Transverse colon (tissue), 4 donors: ENCODE results near the gene S1PR5. TPM values are rescaled to one million over a fixed set of nuclear protein-coding genes. Genes with fewer than 3 reads are reported as not detected.

Experiments
- DNase-seq: peaks from one replicate; pipeline ENCODE4 v3.0.0-alpha.2; 2019
- H3K27ac ChIP-seq, 4 donors: fragments of 200-600 bp; sonication (generic); 2 replicates each; pipeline ENCODE4 v1.5.1; 2016 to 2018; ENCODE audit warnings: inconsistent platforms in 4 of 4
- H3K27me3 ChIP-seq: fragments of 200-600 bp; sonication (generic); 2 replicates; pipeline ENCODE4 v1.5.1; 2017; ENCODE audit warnings: inconsistent platforms
- H3K36me3 ChIP-seq, 4 donors: fragments of 200-600 bp; sonication (generic); 2 replicates each; pipeline ENCODE4 v1.5.1; 2017 to 2019; ENCODE audit warnings: inconsistent platforms in 4 of 4
- H3K4me1 ChIP-seq, 4 donors: fragments of 200-600 bp; sonication (generic); 2 replicates each; pipeline ENCODE4 v1.5.1; 2017 to 2020; ENCODE audit warnings: inconsistent platforms in 4 of 4
- H3K4me3 ChIP-seq, 4 donors: fragments of 200-600 bp; sonication (generic); 1 replicate in 1 of 4; 2 replicates in 3 of 4; pipeline versions ENCODE4 v1.5.1 to v1.6.1; 2017 to 2019; ENCODE audit warnings: inconsistent platforms in 4 of 4
- H3K9me3 ChIP-seq, 2 donors: fragments of 200-600 bp; sonication (generic); 2 replicates each; pipeline ENCODE4 v1.5.1; 2017 to 2019; ENCODE audit warnings: inconsistent platforms in 2 of 2
- EP300 ChIP-seq: sonication (generic); formaldehyde crosslinking; IDR thresholded peaks from one replicate; pipeline ENCODE4 v1.6.1; 2017; ENCODE audit warnings: antibody characterized with exemption, low read depth
- POLR2A ChIP-seq: fragments of 450-650 bp; IDR thresholded peaks from one replicate; pipeline ENCODE4 v1.6.1; 2016; ENCODE audit warnings: antibody characterized with exemption, mild to moderate bottlenecking, moderate library complexity
- POLR2AphosphoS5 ChIP-seq, 3 donors: sonication (generic); formaldehyde crosslinking; IDR thresholded peaks; one replicate each; pipeline ENCODE4 v1.6.1; 2016; ENCODE audit warnings: antibody characterized with exemption in 3 of 3
- WGBS, 2 donors: methylation state at CpG; one replicate each; pipeline ENCODE4 v1.1.5; 2018; ENCODE audit warnings: low coverage in 1 of 2; 5-methylcytosine and 5-hydroxymethylcytosine counted together
- in situ Hi-C, 4 donors: fragments of 200-750 bp; cut with MboI; loops; one replicate each; pipeline versions ENCODE4 v1.15.0 to v1.15.1; 2017; ENCODE audit warnings: low sequenced_read_pairs in 3 of 4, low pct_ligation_motif_present in 1 of 4, low pct_unique_long_range_greater_than_20kb in 1 of 4
- intact Hi-C: fragments of 100-400 bp; cut with DNase I; formaldehyde crosslinking; loops from one replicate; pipeline ENCODE4 v1.15.1; 2023; ENCODE audit warnings: low total_unique reads
- small RNA-seq, 4 donors: library from RNA; depleted of rRNA; stranded (forward); fragments of <200 nt; gene quantifications; one replicate each; pipeline ENCODE3, GENCODE V24; 2016
- total RNA-seq, 4 donors: library from RNA; depleted of rRNA; stranded (reverse); fragments of >200 nt; gene quantifications; one replicate each; pipeline ENCODE4 v1.1.0, GENCODE V29; 2016
- TF ChIP-seq, protein P1 (sequence below), 5 experiments: fragments of 200-600 bp in 3 of 5; fragments of 450-650 bp in 2 of 5; sonication (generic) in 3 of 5; IDR thresholded peaks; 1 replicate in 2 of 5; 2 replicates in 3 of 5; pipeline ENCODE4 v1.5.1; 2016 to 2017; ENCODE audit warnings: antibody characterized with exemption in 5 of 5, inconsistent platforms in 3 of 5, mild to moderate bottlenecking in 2 of 5, moderate library complexity in 1 of 5

Gene S1PR5
- total RNA-seq, 4 donors from 2014 or later, result not detected

DNA sequence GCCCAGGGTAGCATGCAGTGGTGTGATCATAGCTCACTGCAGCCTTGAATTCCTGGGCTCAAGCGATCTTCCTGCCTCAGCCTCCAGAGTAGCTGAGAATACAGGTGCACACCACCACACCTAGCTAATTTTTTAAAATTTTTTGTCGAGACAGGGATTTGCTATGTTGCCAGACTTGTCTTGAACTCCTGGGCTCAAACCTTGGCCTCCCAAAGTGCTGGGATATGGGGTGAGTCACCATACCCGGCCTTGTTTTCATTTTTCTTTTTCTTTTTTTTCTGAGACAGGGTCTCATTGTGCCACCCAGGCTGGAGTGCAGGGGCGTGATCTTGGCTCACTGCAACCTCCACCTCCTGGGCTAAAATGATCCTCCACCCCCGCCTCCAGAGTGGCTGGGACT is 52.8 kb downstream of the S1PR5 start:
- peaks cover 5 to 7% (median 5%) of the 10 kb centered on the region in 4 donors for H3K4me1 ChIP-seq
- in situ Hi-C loops, result no loop called here
- TF ChIP-seq POLR2A (no peak), POLR2AphosphoS5 (IDR thresholded peaks at IDR 0.05) (no peak), EP300 (no peak)
- TF ChIP-seq, protein P1, sequence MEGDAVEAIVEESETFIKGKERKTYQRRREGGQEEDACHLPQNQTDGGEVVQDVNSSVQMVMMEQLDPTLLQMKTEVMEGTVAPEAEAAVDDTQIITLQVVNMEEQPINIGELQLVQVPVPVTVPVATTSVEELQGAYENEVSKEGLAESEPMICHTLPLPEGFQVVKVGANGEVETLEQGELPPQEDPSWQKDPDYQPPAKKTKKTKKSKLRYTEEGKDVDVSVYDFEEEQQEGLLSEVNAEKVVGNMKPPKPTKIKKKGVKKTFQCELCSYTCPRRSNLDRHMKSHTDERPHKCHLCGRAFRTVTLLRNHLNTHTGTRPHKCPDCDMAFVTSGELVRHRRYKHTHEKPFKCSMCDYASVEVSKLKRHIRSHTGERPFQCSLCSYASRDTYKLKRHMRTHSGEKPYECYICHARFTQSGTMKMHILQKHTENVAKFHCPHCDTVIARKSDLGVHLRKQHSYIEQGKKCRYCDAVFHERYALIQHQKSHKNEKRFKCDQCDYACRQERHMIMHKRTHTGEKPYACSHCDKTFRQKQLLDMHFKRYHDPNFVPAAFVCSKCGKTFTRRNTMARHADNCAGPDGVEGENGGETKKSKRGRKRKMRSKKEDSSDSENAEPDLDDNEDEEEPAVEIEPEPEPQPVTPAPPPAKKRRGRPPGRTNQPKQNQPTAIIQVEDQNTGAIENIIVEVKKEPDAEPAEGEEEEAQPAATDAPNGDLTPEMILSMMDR (IDR thresholded peaks at IDR 0.05), result no peak
- 80 to 89% methylated on average over 2 to 5 of the region's 5 CpGs for WGBS, 2 donors
- H3K9me3 ChIP-seq, result no peaks in the 10 kb centered on the region
- peaks cover 0 to 4% (median 0%) of the 10 kb centered on the region in 4 donors for H3K36me3 ChIP-seq
- no peaks in the 10 kb centered on the region for H3K27me3 ChIP-seq
- DNase-seq, result no peak
- intact Hi-C loops, result no loop called here
- H3K4me3 ChIP-seq, result no peak overlapping the region
- no peak overlapping the region for H3K27ac ChIP-seq

Small RNA genes within 50 kb of the gene (small RNA-seq; reads per million reads assigned to genes)
- 0 to 0.48 (median 0) reads per million in 4 donors for gene MIR1238
- gene RNU7-140P, result 0 reads per million in 4 donors

Other genes with a start within 250 kb of the S1PR5 start
- gene ICAM1, start 246.3 kb downstream of the S1PR5 start, total RNA-seq, result 10 to 100 TPM in 1 of 4 donors, 1 to 10 TPM in 3; 6.4 to 26.6 (median 7.7) TPM
- gene ICAM4, start 230.5 kb downstream of the S1PR5 start, total RNA-seq, result under 1 TPM in 2 of 4 donors, not detected in 2; 0.48 to 0.55 TPM
- gene ICAM5, start 227.5 kb downstream of the S1PR5 start, total RNA-seq, result under 1 TPM in 2 of 4 donors, not detected in 2; 0.27 to 0.48 TPM
- 1 to 10 TPM; 1.9 to 8.2 (median 3.8) TPM for gene ZGLP1, start 207.6 kb downstream of the S1PR5 start, total RNA-seq
- gene FDX2, start 201.4 kb downstream of the S1PR5 start, total RNA-seq, result 10 to 100 TPM in 1 of 4 donors, 1 to 10 TPM in 2, not detected in 1; 6.1 to 28.9 (median 8.4) TPM
- 10 to 100 TPM; 35.0 to 39.6 (median 38.6) TPM for gene RAVER1, start 183.9 kb downstream of the S1PR5 start, total RNA-seq
- gene ICAM3, start 177.8 kb downstream of the S1PR5 start, total RNA-seq, result 10 to 100 TPM in 2 of 4 donors, 1 to 10 TPM in 2; 2.6 to 17.5 (median 8.6) TPM
- 100 to 1,000 TPM; 111 to 463 (median 201) TPM for gene TYK2, start 136.9 kb downstream of the S1PR5 start, total RNA-seq
- gene CDC37, start 113.9 kb downstream of the S1PR5 start, total RNA-seq, result 100 to 1,000 TPM; 125 to 168 (median 162) TPM
- 10 to 100 TPM in 3 of 4 donors, 1 to 10 TPM in 1; 9.0 to 15.9 (median 13.1) TPM for gene PDE4A, start 96.9 kb downstream of the S1PR5 start, total RNA-seq
- gene KEAP1, start 14.1 kb downstream of the S1PR5 start, total RNA-seq, result 100 to 1,000 TPM in 1 of 4 donors, 10 to 100 TPM in 3; 54.8 to 348 (median 79.1) TPM
- gene ATG4D, start 26.5 kb upstream of the S1PR5 start, total RNA-seq, result 100 to 1,000 TPM in 2 of 4 donors, 10 to 100 TPM in 2; 79.9 to 164 (median 100) TPM
- gene KRI1, start 48.6 kb upstream of the S1PR5 start, total RNA-seq, result 10 to 100 TPM; 12.7 to 53.1 (median 27.9) TPM
- gene CDKN2D, start 51.5 kb upstream of the S1PR5 start, total RNA-seq, result 10 to 100 TPM in 1 of 4 donors, 1 to 10 TPM in 3; 4.9 to 11.4 (median 7.1) TPM
- 100 to 1,000 TPM in 1 of 4 donors, 10 to 100 TPM in 3; 22.8 to 111 (median 63.1) TPM for gene AP1M2, start 69.9 kb upstream of the S1PR5 start, total RNA-seq
- 100 to 1,000 TPM in 1 of 4 donors, 10 to 100 TPM in 3; 36.6 to 371 (median 81.4) TPM for gene SLC44A2, start 108.1 kb upstream of the S1PR5 start, total RNA-seq
- gene ILF3, start 136.9 kb upstream of the S1PR5 start, total RNA-seq, result 100 to 1,000 TPM in 3 of 4 donors, 10 to 100 TPM in 1; 73.6 to 242 (median 151) TPM
- gene QTRT1, start 184.0 kb upstream of the S1PR5 start, total RNA-seq, result 100 to 1,000 TPM in 1 of 4 donors, 10 to 100 TPM in 3; 28.5 to 201 (median 39.9) TPM
- gene DNM2, start 200.6 kb upstream of the S1PR5 start, total RNA-seq, result 1,000 to 10,000 TPM in 1 of 4 donors, 100 to 1,000 TPM in 3; 469 to 1,152 (median 585) TPM